HG03520 (cell line): ENCODE results near the gene EFCAB8.
"Not testable (repeated sequence)": the region's sequence is repeated elsewhere in the genome, so short reads cannot be mapped to it uniquely, and the experiment has no call there.

Experiments
- ATAC-seq: cut with Tn5 transposase; IDR thresholded peaks from one replicate; pipeline ENCODE4 v1.9.1; 2021; ENCODE audit warnings: mild to moderate bottlenecking, moderate library complexity; ENCODE audit not compliant: unreplicated experiment

EFCAB8 gene

DNA sequence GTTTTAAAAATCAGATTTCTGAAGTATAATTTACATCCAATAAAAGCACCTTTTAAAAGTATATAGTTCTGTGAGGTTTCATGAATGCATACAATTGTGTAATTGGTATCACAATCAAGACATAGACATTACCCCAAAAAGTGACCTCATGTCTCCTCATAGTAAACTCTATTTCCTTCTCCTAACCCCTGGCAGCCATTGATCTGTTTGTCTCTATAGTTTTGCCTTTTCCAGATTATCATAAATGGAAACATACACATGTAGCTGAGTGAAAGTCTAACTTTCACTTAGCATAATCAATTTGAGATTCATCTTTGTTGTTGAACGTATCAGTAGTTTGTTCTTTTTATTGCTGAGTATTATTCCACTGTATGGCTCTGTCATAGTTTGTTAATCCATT is 87.9 kb downstream of the EFCAB8 start:
- no peak for ATAC-seq

DNA sequence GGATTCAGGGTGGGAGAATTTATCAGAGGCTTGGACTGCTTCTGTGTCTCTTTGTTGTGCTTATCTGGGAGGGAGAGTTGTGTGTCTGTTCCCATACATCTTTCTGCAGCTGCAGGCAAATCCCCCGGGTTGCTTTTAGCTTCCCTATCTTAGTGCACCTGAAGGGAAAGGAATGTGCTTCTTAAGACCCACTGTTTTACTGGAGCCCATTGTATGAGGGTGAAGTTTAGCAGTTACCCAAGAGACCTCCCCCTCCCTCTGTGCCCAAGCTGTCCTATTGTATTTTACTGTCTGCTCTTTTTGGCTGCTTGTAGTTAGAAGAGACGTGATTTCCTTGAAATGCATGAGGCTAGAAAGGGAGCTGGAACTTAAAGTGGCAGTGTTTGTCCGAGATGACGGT is 91.8 kb downstream of the EFCAB8 start:
- ATAC-seq: not testable (repeated sequence)

DNA sequence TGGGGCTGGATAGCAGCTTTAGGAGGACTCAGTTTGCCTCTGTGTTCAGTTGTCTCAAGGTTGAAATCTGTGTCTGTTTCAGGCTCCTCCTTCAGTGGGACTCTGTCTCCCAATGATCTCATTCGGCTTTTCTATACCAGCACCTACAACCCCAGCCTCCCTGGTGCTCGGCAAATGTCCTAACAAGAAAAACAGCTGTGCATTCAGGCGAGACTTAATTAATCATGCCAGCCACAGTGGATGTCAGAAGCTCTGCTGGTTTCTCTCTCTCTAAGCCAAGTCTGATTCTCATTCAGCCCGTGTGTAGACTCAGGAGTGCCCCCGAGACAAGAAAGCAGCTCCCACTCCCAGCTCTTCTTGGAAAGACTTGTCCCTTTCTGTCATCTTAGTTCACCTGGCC is 98.7 kb downstream of the EFCAB8 start:
- no peak for ATAC-seq

DNA sequence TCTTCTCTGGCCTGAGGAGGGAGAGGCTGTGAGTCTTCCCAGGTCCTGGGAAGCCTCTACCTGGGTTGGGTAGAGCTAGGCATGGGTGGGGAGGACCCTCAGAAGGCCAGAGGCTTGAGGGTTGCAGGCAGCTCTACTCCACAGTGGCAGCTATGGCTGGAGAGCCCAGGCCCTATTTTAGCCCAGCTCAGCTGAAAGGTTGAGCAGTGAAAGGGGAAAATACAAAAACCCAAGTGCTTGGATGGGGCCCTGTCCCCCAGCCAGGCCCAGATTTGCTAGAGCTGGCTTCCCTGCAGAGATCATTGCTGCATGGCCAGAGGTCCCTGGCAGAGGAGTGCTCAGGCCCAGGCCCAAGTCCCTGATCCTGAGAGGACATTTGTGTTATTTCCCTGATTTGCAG is 99.9 kb downstream of the EFCAB8 start:
- no peak for ATAC-seq

DNA sequence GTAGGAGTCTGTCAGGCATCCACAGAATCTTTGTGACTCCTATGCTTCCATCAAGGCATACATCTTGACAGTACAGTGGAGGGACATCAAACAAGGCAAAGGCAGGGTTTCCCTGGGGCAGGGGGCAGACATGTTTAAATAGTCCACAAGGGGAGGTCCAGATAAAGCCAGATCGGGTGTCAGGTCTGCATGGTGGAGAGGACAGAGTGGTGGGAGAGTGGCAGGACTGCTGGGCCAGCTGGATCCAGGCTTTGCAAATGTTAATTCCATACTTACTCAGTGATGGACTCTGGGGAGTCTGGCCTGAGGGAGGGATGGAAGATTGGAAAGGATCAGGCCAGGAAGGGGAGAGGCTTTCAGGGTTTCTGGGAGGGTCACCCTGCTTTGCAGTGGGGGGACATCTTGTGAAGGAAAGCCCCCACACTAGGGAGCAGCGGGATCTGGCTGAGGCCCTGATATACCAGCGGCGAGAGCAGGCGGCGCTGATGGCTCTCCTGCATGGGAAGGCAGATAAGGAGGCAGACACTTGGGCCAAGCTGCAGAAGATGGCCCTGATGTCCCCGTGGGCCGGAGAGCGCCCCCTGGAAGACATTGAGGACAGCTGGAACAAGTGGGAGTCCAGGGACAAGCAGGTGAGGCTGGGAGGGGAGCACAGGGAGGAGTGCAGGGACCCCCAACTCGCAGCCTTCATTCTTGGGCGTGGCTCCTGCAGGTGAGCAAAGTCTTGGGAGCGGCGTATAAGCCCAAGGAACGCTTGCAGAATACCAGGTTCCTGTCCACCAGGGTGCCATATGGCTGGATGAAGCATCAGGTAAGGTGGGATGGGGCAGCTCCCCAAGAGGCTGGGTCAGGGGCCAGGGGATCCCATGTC is 100.9 kb downstream of the EFCAB8 start:
- no peak for ATAC-seq

DNA sequence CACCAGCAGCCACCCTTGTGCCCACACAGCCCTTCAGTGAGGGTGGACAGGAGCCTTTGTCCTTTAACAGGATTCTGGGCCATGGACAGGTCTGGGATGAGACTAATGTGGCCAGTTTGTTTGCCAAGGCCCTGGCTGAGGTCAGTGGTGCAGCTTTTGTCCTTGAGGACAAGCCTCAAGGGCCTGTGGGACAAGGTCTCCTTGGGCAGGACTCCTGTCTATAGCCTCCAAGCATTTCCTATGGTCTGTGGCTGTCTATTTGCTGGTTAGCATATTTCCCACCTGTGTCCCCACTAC is 101.4 kb downstream of the EFCAB8 start:
- no peak for ATAC-seq

DNA sequence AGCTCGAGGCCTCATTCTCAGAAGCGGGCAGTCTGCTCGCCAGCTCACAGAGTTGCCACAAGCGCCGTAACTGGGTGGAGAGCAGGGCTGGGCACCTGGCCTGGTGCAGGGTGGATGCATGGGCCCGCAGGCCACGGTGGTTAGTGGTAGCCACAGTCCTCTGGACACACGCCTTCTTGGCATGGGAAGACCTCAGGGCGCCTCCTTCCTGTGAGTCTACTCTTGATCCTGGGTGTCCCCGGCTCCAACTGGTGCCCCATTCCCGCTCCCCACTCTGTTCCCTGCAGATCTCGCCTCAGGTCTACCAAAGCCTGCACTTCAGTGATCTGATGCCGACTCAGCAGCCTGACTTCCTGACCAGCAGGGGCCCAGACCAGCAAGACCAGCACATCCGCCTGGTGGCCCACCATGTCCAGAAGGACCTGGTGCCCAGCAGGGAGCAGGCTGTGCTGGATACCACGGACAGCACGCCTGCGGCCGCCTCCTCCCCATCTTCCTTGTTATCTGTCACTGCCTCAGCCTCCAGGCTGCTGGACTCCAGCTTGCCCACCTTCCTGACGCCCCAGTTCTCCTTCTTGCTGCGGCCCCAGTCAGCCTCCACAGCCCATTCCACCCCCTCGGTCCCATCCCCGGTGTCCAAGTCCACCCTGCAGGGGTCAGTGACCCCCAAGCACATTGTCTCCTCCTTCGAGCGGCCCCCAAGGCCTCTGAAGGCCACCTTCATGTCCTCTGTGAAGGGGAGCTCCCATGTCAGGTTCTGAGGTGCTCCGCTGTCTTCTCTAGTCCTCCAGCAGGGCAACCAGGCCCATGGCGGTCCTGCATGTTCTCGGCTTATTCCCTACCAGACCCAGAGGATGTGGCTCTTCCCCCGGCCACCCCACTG is 102.4 kb downstream of the EFCAB8 start:
- no peak for ATAC-seq

DNA sequence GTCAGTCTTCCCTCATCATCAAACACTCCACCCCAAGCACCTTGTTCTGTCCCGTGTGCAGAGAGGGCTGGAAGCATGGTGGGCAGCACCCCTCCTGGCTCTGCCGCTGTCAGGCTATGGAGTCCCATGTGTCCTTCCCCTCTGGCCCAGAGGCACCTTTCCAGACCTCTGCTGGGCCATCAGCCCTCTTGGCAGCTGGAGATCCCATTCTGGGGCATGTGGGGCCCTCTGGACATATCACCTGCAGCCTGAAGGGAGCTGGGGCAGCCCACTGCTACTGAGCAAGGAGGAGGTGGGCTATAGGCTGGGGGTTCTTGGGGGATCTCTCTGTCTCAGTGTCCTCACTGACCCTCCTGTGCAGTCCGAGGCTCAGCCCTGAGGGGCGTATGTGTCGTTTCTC is 103.3 kb downstream of the EFCAB8 start:
- ATAC-seq: no peak

DNA sequence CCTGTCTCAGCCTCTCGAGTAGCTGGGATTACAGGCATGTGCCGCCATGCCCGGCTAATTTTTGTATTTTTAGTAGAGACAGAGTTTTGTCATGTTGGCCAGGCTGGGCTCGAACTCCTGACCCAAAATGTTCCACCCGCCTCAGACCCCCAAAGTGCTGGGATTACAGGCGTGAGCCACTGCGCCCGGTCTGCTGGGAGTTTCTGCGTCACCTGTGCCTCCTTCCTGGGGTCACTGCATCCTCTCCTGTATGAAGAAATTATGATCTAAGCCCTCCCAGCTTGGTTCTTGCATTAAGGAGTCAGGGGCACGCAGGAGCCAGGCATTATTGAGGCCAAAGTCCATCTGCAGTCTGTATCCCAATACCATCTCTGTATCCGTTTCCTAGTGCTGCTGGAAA is 103.9 kb downstream of the EFCAB8 start:
- not testable (repeated sequence) for ATAC-seq

DNA sequence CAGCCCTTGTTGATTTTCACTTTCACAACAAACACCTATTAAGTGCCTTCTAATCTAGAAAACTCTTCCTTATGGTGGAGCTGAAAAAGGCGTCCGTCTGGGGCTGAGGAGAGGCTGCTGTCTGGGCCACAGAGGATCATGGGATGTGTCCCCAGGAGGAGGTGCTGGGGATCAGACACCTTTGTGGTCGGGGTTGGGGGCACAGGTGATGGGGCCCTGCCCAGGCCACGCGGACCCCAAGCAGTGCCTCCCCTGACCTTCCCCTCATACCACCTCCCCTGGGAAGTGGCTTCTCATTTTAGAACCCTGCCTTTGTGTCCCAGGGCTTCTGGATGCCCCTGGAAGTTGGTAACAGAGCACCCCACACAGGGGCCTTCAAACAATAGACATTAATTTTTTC is 104.5 kb downstream of the EFCAB8 start:
- ATAC-seq: no peak

DNA sequence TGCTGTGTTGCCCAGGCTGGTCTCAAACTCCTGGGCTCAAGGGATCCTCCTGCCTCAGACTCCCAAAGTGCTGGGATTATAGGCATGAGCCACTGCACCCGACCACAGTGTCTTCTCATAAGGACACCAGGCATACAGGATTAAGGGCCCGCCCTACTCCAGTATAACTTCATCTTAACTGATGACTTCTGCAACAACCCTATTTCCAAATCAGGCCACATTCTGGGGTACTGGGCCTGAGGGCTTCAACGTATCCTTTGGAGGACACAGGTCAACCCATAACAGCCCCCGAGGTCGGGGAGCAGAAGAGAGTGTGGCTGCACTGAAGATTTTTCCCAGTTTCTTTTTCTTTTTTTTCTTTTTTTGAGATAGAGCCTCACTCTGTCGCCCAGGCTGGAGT is 105.9 kb downstream of the EFCAB8 start:
- ATAC-seq: no peak

DNA sequence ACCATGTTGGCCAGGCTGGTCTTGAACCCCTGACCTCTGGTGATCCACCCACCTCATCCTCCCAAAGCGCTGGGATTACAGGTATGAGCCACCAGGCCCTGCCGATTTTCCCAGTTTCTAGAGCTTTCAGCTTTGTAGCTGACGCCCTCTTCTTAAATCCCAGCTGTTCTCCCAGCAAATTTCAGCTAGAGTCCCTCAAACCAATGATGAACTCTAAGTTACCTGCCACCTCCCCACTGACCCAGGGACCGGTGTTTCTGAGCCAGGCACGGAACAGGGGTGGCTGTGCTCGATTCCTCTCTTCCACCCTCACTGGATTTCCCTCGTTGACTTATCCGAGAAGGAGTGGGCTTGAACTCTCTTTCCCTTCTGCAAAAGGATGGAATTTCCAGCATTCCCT is 106.4 kb downstream of the EFCAB8 start:
- ATAC-seq: no peak

DNA sequence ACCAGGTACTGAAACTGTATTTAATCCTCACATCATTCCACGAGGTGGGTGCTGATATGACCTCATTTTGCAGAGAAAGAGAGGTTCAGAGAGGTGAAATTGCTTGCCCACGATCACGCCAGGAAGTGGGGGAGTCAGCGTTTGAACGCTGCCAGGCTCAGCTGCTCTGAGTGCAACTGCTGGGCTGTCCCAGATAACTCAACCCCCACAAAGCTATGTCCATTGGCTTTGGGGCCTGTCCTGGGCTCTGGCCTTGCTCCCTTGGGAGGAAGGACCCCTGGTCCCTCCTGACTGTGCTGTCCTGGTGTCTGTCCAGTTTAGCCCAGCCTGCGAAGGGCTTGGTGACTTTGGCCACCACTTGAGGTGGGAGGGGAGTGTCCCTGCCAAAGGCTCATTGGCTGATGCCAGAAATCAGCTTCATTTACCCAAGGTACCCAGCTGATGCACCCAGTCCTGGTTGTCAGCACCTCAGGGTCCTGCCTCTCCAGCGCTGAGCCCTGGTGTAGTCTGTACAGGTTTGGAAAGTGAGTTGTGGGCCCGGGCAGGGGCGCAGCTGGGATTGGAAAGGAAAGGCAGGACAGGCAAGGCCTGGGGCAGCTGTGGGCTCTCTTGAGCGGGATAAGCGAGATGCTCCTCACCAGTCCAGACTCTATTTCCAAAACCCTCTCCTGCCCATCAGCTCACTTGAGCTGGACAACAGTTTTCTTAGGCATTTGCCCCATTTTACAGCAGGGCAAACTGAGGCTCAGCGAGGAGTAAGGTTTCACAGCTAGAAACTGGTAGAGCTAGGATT is 107.1 kb downstream of the EFCAB8 start:
- ATAC-seq: no peak

DNA sequence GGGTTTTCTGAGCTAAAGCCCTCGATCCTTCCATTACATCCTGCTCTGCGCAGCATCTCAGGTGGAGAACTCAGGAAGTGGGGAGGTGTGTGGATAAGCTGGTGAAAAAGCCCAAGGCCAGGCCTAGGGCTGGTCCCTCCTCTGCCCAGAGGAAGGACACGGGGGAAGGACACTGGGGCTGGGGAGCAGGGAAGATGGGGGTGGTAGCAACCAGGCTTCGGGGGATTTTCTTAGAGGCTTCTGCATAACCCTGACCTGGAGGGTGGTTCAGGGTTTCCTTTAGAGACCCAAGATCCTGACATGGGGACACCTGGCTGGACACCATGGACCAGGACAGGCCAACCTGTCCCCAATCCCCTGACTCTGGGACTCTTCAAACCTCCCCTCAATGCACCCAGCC is 107.7 kb downstream of the EFCAB8 start:
- no peak for ATAC-seq

DNA sequence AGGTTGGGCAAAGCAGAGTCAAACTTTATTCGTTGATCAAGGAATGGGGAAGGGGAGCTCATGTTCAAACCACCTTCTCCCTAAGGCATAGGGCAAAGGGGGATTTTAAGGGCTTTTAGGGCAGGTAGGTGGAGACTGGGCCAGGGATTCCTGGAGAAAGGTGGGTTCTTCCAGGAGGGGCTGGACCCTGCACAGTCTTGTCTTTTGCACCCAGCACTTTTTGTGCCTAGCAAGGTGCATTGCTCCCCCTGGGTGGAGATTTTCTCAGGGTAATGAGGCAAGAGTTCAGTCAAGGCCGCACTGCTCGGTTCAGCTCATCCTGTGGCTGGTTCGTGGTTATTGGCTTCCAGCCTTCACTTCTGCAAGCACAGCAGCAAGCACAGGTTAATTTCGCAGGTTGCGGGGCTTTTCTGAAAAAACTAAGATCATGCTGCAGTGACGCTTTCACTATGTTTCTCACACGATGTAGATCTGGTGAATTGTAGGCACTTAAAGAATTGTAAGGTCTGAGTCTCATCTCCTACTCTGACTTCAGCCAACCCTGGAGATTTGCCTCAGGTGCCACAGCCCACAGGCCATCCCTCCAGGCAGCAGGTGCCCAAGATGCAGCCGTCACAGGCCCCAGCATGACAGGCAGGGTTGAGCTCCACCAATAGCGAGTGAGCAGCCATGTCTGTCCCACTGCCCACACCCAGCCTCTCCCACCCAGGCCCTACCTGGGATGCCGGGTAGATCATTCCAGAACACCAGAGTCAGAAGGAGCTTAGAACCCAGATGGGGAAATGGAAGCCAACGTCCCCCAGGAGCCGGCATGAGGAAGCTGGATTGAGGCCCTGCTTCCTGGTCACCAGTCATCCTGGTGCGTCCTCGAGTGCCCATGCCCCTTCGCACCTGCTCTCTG is 108.4 kb downstream of the EFCAB8 start:
- no peak for ATAC-seq

DNA sequence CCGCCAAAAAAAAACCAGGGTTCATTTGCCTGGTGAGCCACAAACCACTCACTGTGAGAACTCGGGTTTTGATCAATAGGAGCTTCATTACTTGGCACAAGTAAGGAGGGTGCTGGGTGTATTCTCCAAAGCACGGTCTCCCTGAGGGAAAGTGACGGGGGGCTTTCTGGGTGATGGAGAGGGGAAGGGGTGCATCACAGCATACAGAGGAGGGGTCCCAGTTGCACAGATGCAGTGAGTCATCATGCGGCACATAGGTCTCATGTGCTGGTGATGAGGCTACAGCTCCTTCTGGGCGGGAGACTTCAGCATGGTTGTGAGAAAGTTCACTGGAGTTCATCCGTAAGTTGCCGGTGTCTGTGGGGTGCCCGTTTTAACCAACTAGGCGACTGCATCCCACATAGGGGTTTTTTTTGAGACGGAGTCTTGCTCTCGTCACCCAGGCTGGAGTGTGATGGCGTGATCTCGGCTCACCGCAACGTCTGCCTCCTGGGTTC is 109.3 kb downstream of the EFCAB8 start:
- no peak for ATAC-seq

DNA sequence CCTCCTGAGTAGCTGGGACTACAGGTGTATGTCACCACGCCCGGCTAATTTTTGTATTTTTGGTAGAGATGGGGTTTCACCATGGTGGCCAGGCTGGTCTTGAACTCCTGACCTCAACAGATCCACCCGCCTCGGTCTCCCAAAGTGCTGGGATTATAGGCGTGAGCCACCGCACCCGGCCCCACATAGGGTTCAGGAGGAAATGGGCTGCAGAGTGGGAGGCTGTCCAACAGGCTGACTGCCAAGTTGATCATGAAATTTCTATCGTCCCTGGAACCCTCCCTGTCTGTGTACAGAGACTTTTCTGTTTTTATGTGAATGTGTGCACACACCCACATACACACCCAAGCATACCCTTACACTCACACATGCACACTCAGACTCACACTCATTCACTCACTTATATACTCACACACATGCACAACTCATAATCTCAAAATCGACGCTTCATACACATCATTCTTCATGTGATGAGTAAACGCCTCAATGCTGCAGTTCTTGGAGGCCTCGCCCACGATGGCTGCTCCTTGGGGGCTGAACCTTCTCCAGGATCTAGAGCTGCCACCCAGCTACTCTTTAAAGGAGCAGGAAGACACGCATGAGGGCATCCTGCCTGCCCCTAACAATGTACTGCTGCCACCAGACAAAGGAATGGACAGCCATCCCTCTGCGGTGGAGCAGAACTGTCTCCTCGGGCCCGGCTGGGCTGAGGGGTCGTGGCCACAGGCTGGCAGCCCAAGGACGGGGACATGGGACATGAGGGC is 109.9 kb downstream of the EFCAB8 start:
- ATAC-seq: no peak

DNA sequence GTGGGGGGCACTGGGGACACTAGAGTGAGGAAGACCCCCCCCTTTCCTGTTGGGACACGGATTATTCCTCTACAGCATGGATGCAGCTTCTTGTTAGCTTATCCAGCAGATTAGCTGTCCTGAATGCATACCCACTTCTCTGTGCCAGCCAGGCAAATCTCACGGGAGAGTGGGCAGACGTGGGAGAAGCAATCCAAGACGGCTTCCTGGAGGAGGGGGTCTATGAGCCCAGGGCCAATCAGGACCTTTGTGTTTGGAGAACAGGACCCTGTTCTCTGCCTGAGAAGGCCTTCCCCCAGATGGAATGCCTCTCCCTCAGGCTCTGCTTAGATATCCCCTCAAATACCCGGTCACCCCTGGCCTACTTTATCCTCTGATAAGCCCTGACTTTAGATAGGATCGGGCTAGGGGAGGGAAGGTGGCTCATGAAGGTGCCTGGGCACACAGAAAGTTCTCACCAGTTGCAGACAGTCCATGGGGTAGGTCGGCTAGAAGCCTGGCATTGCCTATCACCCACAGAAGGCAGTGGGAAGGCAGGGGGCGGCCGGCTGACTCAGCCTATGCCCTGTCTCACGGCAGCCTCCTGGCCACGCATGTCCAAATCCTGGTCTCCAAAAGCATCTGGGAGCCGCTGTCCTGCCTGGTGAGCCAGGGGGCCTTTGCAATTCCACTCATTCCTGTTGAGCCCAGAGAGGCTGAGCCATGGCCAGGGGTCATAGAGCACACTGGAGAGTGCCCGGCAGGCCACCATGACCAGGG is 110.8 kb downstream of the EFCAB8 start:
- ATAC-seq: no peak
